WTC11 (cell line): ENCODE results near the gene SYNPO.

Source experiments
- JAZF1 ChIP-seq: fragments of 250-450 bp; sonication (Bioruptor Pico); IDR thresholded peaks from 2 replicates; pipeline ENCODE4 v1.9.0; 2021; ENCODE audit warnings: moderate library complexity, mild to moderate bottlenecking, inconsistent platforms
- MXD4 ChIP-seq: fragments of 250-450 bp; sonication (Bioruptor Pico); IDR thresholded peaks from 2 replicates; pipeline ENCODE4 v1.8.0; 2021; ENCODE audit warnings: mild to moderate bottlenecking, moderate library complexity, borderline replicate concordance
- PRDM15 ChIP-seq: sonication (generic); formaldehyde crosslinking; IDR thresholded peaks from 2 replicates; pipeline ENCODE4 v1.8.0; 2022; ENCODE audit warnings: missing genetic modification reagents
- RELA ChIP-seq: sonication (generic); formaldehyde crosslinking; IDR thresholded peaks from 2 replicates; pipeline ENCODE4 v1.8.1; 2022; ENCODE audit warnings: missing genetic modification reagents, mild to moderate bottlenecking, borderline replicate concordance
- ZNF138 ChIP-seq: sonication (generic); formaldehyde crosslinking; conservative IDR thresholded peaks from 2 replicates; pipeline ENCODE4 v1.8.1; 2022; ENCODE audit warnings: mild to moderate bottlenecking, moderate library complexity, missing genetic modification reagents
- ZNF263 ChIP-seq: sonication (generic); formaldehyde crosslinking; IDR thresholded peaks from 2 replicates; pipeline ENCODE4 v1.8.1; 2022; ENCODE audit warnings: low read depth, mild to moderate bottlenecking, moderate library complexity, missing genetic modification reagents
- ZNF317 ChIP-seq: sonication (generic); formaldehyde crosslinking; IDR thresholded peaks from 2 replicates; pipeline ENCODE4 v1.8.1; 2023; ENCODE audit warnings: low read depth, mild to moderate bottlenecking, moderate library complexity, missing genetic modification reagents, borderline replicate concordance
- TF ChIP-seq, protein P1 (sequence below): sonication (generic); formaldehyde crosslinking; IDR thresholded peaks from 2 replicates; pipeline ENCODE4 v1.8.1; 2023; ENCODE audit warnings: mild to moderate bottlenecking, missing genetic modification reagents, moderate library complexity
- TF ChIP-seq, protein P2 (sequence below): fragments of 200-600 bp; IDR thresholded peaks from 2 replicates; pipeline ENCODE4 v1.8.0; 2022; ENCODE audit warnings: antibody characterized with exemption
- TF ChIP-seq, protein P3 (sequence below): sonication (generic); formaldehyde crosslinking; IDR thresholded peaks from 2 replicates; pipeline ENCODE4 v1.8.1; 2022; ENCODE audit warnings: missing genetic modification reagents, borderline replicate concordance
- TF ChIP-seq, protein P4 (sequence below): sonication (generic); formaldehyde crosslinking; IDR thresholded peaks from 2 replicates; pipeline ENCODE4 v1.8.1; 2022; ENCODE audit warnings: low read depth, missing genetic modification reagents, borderline replicate concordance
- TF ChIP-seq, protein P5 (sequence below): sonication (generic); formaldehyde crosslinking; IDR thresholded peaks from 2 replicates; pipeline ENCODE4 v1.8.0; 2023; ENCODE audit warnings: missing genetic modification reagents

DNA sequence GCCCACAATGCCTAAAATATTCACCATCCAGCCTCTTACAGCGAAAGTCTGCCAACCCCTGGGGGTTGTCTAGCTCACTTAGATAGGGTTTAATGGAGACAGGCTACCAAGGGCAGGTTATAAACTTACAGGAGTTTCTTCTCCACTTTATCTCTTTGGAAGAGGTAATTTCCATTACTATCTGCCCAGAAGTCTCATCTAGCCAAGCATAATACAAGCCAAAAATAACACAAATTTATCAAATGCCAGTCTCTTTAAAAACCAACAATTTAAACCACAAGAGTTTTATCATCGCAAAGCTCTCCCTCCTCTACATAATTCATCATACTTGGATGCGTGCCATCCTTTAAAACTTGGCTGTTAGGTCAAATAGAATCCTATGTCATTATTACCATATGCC lies 54.2 kb downstream of the SYNPO start:
- TF ChIP-seq, protein P1, sequence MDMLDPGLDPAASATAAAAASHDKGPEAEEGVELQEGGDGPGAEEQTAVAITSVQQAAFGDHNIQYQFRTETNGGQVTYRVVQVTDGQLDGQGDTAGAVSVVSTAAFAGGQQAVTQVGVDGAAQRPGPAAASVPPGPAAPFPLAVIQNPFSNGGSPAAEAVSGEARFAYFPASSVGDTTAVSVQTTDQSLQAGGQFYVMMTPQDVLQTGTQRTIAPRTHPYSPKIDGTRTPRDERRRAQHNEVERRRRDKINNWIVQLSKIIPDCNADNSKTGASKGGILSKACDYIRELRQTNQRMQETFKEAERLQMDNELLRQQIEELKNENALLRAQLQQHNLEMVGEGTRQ (CRISPR knock-in tag): no peak
- TF ChIP-seq, protein P2, sequence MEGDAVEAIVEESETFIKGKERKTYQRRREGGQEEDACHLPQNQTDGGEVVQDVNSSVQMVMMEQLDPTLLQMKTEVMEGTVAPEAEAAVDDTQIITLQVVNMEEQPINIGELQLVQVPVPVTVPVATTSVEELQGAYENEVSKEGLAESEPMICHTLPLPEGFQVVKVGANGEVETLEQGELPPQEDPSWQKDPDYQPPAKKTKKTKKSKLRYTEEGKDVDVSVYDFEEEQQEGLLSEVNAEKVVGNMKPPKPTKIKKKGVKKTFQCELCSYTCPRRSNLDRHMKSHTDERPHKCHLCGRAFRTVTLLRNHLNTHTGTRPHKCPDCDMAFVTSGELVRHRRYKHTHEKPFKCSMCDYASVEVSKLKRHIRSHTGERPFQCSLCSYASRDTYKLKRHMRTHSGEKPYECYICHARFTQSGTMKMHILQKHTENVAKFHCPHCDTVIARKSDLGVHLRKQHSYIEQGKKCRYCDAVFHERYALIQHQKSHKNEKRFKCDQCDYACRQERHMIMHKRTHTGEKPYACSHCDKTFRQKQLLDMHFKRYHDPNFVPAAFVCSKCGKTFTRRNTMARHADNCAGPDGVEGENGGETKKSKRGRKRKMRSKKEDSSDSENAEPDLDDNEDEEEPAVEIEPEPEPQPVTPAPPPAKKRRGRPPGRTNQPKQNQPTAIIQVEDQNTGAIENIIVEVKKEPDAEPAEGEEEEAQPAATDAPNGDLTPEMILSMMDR: no peak
- TF ChIP-seq ZNF138: no peak
- no peak for TF ChIP-seq PRDM15 (CRISPR knock-in tag)
- TF ChIP-seq, protein P3, sequence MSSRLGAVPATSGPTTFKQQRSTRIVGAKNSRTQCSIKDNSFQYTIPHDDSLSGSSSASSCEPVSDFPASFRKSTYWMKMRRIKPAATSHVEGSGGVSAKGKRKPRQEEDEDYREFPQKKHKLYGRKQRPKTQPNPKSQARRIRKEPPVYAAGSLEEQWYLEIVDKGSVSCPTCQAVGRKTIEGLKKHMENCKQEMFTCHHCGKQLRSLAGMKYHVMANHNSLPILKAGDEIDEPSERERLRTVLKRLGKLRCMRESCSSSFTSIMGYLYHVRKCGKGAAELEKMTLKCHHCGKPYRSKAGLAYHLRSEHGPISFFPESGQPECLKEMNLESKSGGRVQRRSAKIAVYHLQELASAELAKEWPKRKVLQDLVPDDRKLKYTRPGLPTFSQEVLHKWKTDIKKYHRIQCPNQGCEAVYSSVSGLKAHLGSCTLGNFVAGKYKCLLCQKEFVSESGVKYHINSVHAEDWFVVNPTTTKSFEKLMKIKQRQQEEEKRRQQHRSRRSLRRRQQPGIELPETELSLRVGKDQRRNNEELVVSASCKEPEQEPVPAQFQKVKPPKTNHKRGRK (CRISPR knock-in tag): no peak
- TF ChIP-seq, protein P4, sequence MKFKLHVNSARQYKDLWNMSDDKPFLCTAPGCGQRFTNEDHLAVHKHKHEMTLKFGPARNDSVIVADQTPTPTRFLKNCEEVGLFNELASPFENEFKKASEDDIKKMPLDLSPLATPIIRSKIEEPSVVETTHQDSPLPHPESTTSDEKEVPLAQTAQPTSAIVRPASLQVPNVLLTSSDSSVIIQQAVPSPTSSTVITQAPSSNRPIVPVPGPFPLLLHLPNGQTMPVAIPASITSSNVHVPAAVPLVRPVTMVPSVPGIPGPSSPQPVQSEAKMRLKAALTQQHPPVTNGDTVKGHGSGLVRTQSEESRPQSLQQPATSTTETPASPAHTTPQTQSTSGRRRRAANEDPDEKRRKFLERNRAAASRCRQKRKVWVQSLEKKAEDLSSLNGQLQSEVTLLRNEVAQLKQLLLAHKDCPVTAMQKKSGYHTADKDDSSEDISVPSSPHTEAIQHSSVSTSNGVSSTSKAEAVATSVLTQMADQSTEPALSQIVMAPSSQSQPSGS: no peak
- TF ChIP-seq, protein P5, sequence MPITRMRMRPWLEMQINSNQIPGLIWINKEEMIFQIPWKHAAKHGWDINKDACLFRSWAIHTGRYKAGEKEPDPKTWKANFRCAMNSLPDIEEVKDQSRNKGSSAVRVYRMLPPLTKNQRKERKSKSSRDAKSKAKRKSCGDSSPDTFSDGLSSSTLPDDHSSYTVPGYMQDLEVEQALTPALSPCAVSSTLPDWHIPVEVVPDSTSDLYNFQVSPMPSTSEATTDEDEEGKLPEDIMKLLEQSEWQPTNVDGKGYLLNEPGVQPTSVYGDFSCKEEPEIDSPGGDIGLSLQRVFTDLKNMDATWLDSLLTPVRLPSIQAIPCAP: no peak
- TF ChIP-seq JAZF1 (CRISPR knock-in tag): no peak
- TF ChIP-seq ZNF317 (CRISPR knock-in tag): no peak
- no peak for TF ChIP-seq MXD4
- TF ChIP-seq RELA (CRISPR knock-in tag): no peak
- no peak for TF ChIP-seq ZNF263 (CRISPR knock-in tag)
